Right lobe of liver (tissue), 6 donors: ENCODE results near the gene PDP2. TPM values are rescaled to one million over a fixed set of nuclear protein-coding genes. Genes with fewer than 3 reads are reported as not detected.
A peak's percentile ranks its signal among the peaks of the same experiment; 100 is the strongest.

Source experiments
- ATAC-seq, 4 donors: fragments of 200-7000 bp; cut with Tn5 transposase; one replicate each; pipeline ENCODE4 v1.9.1; 2020; ENCODE audit warnings: mild to moderate bottlenecking in 4 of 4, moderate library complexity in 4 of 4
- DNase-seq, 3 donors: peaks; one replicate each; pipeline ENCODE4 v3.0.0-alpha.2; 2020
- H3K27ac ChIP-seq, 3 donors: fragments of 200-600 bp; one replicate each; pipeline ENCODE4 v1.8.0; 2022
- H3K27me3 ChIP-seq, 2 donors: fragments of 200-600 bp; one replicate each; pipeline ENCODE4 v1.8.0; 2022
- H3K36me3 ChIP-seq, 4 donors: fragments of 200-600 bp; sonication (generic) in 1 of 4; one replicate each; pipeline versions ENCODE4 v1.5.1 to v1.8.0; 2017 to 2022; ENCODE audit warnings: control low read depth in 1 of 4
- H3K4me1 ChIP-seq, 4 donors: fragments of 200-600 bp; sonication (generic) in 1 of 4; one replicate each; pipeline versions ENCODE4 v1.5.1 to v1.8.0; 2017 to 2022; ENCODE audit warnings: control low read depth in 1 of 4
- H3K4me3 ChIP-seq, 3 donors: fragments of 200-600 bp; one replicate each; pipeline ENCODE4 v1.8.0; 2022
- H3K9me3 ChIP-seq, 4 donors: fragments of 200-600 bp; sonication (generic) in 1 of 4; one replicate each; pipeline versions ENCODE4 v1.5.1 to v1.8.0; 2017 to 2022; ENCODE audit warnings: control low read depth in 1 of 4
- POLR2A ChIP-seq: fragments of 450-650 bp; IDR thresholded peaks from one replicate; pipeline ENCODE4 v1.6.1; 2017; ENCODE audit warnings: antibody characterized with exemption, mild to moderate bottlenecking
- WGBS: methylation state at CpG from one replicate; pipeline ENCODE4 v1.1.6; 2018; ENCODE audit warnings: low coverage, low lambda C conversion rate; ENCODE audit not compliant: insufficient coverage; ENCODE audit errors: missing lambda C conversion rate; 5-methylcytosine and 5-hydroxymethylcytosine counted together
- intact Hi-C, 2 donors: fragments of 100-400 bp; cut with DNase I; formaldehyde crosslinking; loops; one replicate each; pipeline versions ENCODE4 v1.11.2 to v1.14.1; 2022
- total RNA-seq, 6 experiments: library from RNA; depleted of rRNA in 2 of 6; stranded (reverse); fragments of >200 nt in 2 of 6; fragmentation: NEBNext Ultra II Directional in 3 of 6; extraction: Animal tissue kit (Norgen Biotek cat#: 25700) in 3 of 6; gene quantifications; one replicate each; pipeline versions ENCODE4 v1.1.0 to v1.2.4, GENCODE V29; 2016 to 2023
- TF ChIP-seq, protein P1 (sequence below), 4 donors: fragments of 200-600 bp in 3 of 4; fragments of 450-650 bp in 1 of 4; IDR thresholded peaks; one replicate each; pipeline versions ENCODE4 v1.5.1 to v1.8.0; 2016 to 2022; ENCODE audit warnings: antibody characterized with exemption in 4 of 4, mild to moderate bottlenecking in 2 of 4
- donor health status: DM: no; HTN: yes; CAD: no.
- donor health status: DM: no; HTN: no; CAD: no.
- donor health status: DM: no; HTN: no; CAD: no.
- donor health status: DM: no; HTN: yes; CAD: no.
- donor health status: DM: no; HTN: yes; CAD: no.

Gene PDP2
- total RNA-seq, 6 experiments from 2014 or later = 5.1 to 15.5 (median 10.8) TPM

- intact Hi-C loops = no loop called here
- no peak overlapping the region for H3K4me3 ChIP-seq
- WGBS = no CpG with 5 or more reads among the region's 6 CpGs
- H3K27ac ChIP-seq = no peak overlapping the region
- DNase-seq (no peak), ATAC-seq (no peak)
- no peaks in the 10 kb centered on the region for H3K36me3 ChIP-seq
- peaks cover 4 to 6% of the 10 kb centered on the region in 2 donors for H3K27me3 ChIP-seq
- TF ChIP-seq, protein P1, sequence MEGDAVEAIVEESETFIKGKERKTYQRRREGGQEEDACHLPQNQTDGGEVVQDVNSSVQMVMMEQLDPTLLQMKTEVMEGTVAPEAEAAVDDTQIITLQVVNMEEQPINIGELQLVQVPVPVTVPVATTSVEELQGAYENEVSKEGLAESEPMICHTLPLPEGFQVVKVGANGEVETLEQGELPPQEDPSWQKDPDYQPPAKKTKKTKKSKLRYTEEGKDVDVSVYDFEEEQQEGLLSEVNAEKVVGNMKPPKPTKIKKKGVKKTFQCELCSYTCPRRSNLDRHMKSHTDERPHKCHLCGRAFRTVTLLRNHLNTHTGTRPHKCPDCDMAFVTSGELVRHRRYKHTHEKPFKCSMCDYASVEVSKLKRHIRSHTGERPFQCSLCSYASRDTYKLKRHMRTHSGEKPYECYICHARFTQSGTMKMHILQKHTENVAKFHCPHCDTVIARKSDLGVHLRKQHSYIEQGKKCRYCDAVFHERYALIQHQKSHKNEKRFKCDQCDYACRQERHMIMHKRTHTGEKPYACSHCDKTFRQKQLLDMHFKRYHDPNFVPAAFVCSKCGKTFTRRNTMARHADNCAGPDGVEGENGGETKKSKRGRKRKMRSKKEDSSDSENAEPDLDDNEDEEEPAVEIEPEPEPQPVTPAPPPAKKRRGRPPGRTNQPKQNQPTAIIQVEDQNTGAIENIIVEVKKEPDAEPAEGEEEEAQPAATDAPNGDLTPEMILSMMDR (IDR thresholded peaks at IDR 0.05) = no peak
- no peak for TF ChIP-seq POLR2A
- peaks cover 0 to 10% (median 0%) of the 10 kb centered on the region in 4 donors for H3K4me1 ChIP-seq
- no peaks in the 10 kb centered on the region for H3K9me3 ChIP-seq
Measured at GRCh38 chr16:66846831-66847230, 33.5 kb upstream of the PDP2 start.

GRCh38 chr16:66847533-66848067 lies 32.7 kb upstream of the PDP2 start:
- peaks cover 4 to 6% of the 10 kb centered on the region in 2 donors for H3K27me3 ChIP-seq
- H3K27ac ChIP-seq = no peak overlapping the region
- 49% methylated on average over 4 of the region's 6 CpGs for WGBS
- DNase-seq (peak in 1 of 3 donors; percentile 4), ATAC-seq (no peak)
- no peak overlapping the region for H3K4me3 ChIP-seq
- no peaks in the 10 kb centered on the region for H3K36me3 ChIP-seq
- no peaks in the 10 kb centered on the region for H3K9me3 ChIP-seq
- TF ChIP-seq, protein P1 (IDR thresholded peaks at IDR 0.05) = no peak
- TF ChIP-seq POLR2A = no peak
- intact Hi-C loops = no loop called here
- peaks cover 0 to 10% (median 0%) of the 10 kb centered on the region in 4 donors for H3K4me1 ChIP-seq

- TF ChIP-seq, protein P1 (IDR thresholded peaks at IDR 0.05) = no peak
- no peak for TF ChIP-seq POLR2A
- intact Hi-C loops = no loop called here
- H3K27me3 ChIP-seq = peaks cover 4 to 6% of the 10 kb centered on the region in 2 donors
- 77% methylated on average over 2 of the region's 2 CpGs for WGBS
- no peak overlapping the region for H3K4me3 ChIP-seq
- H3K9me3 ChIP-seq = no peaks in the 10 kb centered on the region
- H3K27ac ChIP-seq = no peak overlapping the region
- H3K36me3 ChIP-seq = no peaks in the 10 kb centered on the region
- H3K4me1 ChIP-seq = peaks cover 0 to 10% (median 0%) of the 10 kb centered on the region in 4 donors
- ATAC-seq (no peak), DNase-seq (peak in 1 of 3 donors; percentile 25)
Measured at GRCh38 chr16:66848172-66848571, 32.1 kb upstream of the PDP2 start.

GRCh38 chr16:66849021-66849420 lies 31.3 kb upstream of the PDP2 start:
- Histone ChIP-seq H3K27me3 (peaks cover 4 to 6% of the 10 kb centered on the region in 2 donors), H3K9me3 (no peaks in the 10 kb centered on the region), H3K36me3 (no peaks in the 10 kb centered on the region), H3K27ac (no peak overlapping the region), H3K4me1 (peaks cover 0 to 10% (median 0%) of the 10 kb centered on the region in 4 donors), H3K4me3 (no peak overlapping the region)
- intact Hi-C loops = no loop called here
- no peak for ATAC-seq
- WGBS = no CpG with 5 or more reads among the region's 2 CpGs
- DNase-seq = peak in 2 of 3 donors; percentile 5 to 31
- no peak for TF ChIP-seq POLR2A
- TF ChIP-seq, protein P1 (IDR thresholded peaks at IDR 0.05) = no peak
